Ureter (tissue), 1 donor: ENCODE results near the gene ASPN. TPM values are rescaled to one million over a fixed set of nuclear protein-coding genes. Genes with fewer than 3 reads are reported as not detected.
"Not testable (repeated sequence)": the region's sequence is repeated elsewhere in the genome, so short reads cannot be mapped to it uniquely, and the experiment has no call there.

ENCODE experiments used
- DNase-seq: peaks from one replicate; pipeline ENCODE4 v3.0.0-alpha.2; 2020; ENCODE audit warnings: low spot score
- total RNA-seq: library from RNA; stranded (reverse); gene quantifications from one replicate; pipeline ENCODE4 v1.2.4, GENCODE V29; 2023
- donor health status: DM: yes; HTN: yes; CAD: no.

The ASPN gene
- total RNA-seq, 1 donor from 2014 or later, result 7.5 TPM

GRCh38 chr9:92422611-92423338 is 59.5 kb downstream of the ASPN start:
- no peak for DNase-seq

GRCh38 chr9:92414566-92414965 is 67.7 kb downstream of the ASPN start:
- no peak for DNase-seq

- not testable (repeated sequence) for DNase-seq
These were observed 71.1 kb downstream of the ASPN start for GRCh38 chr9:92411157-92411556.

GRCh38 chr9:92408747-92409478 is 73.4 kb downstream of the ASPN start:
- no peak for DNase-seq

- no peak for DNase-seq
These were observed 74.5 kb downstream of the ASPN start for GRCh38 chr9:92407818-92408217.

GRCh38 chr9:92406477-92406876 is 75.8 kb downstream of the ASPN start:
- peak; percentile 50 for DNase-seq

Other genes with a start within 250 kb of the ASPN start
- gene IARS1, start 188.8 kb downstream of the ASPN start, total RNA-seq, result 269 TPM
- 60.2 TPM for gene NOL8, start 157.2 kb downstream of the ASPN start, total RNA-seq
- 10.6 TPM for gene CENPP, start 156.6 kb downstream of the ASPN start, total RNA-seq
- 18.1 TPM for gene OGN, start 77.9 kb downstream of the ASPN start, total RNA-seq
- gene OMD, start 58.0 kb downstream of the ASPN start, total RNA-seq, result 2.2 TPM
- gene ECM2, start 53.5 kb upstream of the ASPN start, total RNA-seq, result 16.3 TPM
- 11.9 TPM for gene IPPK, start 187.6 kb upstream of the ASPN start, total RNA-seq